Neural cell (in vitro differentiated cells): ENCODE measurements around the gene PEX7.

Experiments used
- CTCF ChIP-seq: fragments of 450-650 bp; IDR thresholded peaks from 2 replicates; pipeline ENCODE4 v1.5.1; 2014; ENCODE audit warnings: antibody characterized with exemption, mild to moderate bottlenecking, moderate library complexity; ENCODE audit not compliant: poor library complexity, severe bottlenecking
- EZH2 ChIP-seq: fragments of 200-600, 300-800 bp; shearing (Covaris generic), sonication (generic); IDR thresholded peaks from 2 replicates; pipeline ENCODE4 v1.6.1; 2014; ENCODE audit warnings: antibody characterized with exemption, low read length, borderline replicate concordance, mild to moderate bottlenecking; ENCODE audit not compliant: insufficient read depth, poor library complexity, severe bottlenecking
- MXI1 ChIP-seq: fragments of 450-650 bp; conservative IDR thresholded peaks from 2 replicates; pipeline ENCODE4 v1.6.1; 2014; ENCODE audit warnings: antibody characterized with exemption, mild to moderate bottlenecking; ENCODE audit not compliant: poor library complexity, severe bottlenecking
- POLR2AphosphoS5 ChIP-seq: IDR thresholded peaks from 2 replicates; pipeline ENCODE4 v1.6.1; 2012
- RAD21 ChIP-seq: fragments of 450-650 bp; conservative IDR thresholded peaks from 2 replicates; pipeline ENCODE4 v1.6.1; 2014; ENCODE audit warnings: antibody characterized with exemption, mild to moderate bottlenecking, moderate library complexity
- TAF1 ChIP-seq: IDR thresholded peaks from 2 replicates; pipeline ENCODE4 v1.6.1; 2012; ENCODE audit warnings: low read depth
- TF ChIP-seq, protein P1 (sequence below): IDR thresholded peaks from 2 replicates; pipeline ENCODE4 v1.6.1; 2012; ENCODE audit warnings: borderline replicate concordance

- TF ChIP-seq CTCF (no peak), EZH2 (no peak), MXI1 (no peak), POLR2AphosphoS5 (no peak), TAF1 (no peak), RAD21 (no peak)
- TF ChIP-seq, protein P1, sequence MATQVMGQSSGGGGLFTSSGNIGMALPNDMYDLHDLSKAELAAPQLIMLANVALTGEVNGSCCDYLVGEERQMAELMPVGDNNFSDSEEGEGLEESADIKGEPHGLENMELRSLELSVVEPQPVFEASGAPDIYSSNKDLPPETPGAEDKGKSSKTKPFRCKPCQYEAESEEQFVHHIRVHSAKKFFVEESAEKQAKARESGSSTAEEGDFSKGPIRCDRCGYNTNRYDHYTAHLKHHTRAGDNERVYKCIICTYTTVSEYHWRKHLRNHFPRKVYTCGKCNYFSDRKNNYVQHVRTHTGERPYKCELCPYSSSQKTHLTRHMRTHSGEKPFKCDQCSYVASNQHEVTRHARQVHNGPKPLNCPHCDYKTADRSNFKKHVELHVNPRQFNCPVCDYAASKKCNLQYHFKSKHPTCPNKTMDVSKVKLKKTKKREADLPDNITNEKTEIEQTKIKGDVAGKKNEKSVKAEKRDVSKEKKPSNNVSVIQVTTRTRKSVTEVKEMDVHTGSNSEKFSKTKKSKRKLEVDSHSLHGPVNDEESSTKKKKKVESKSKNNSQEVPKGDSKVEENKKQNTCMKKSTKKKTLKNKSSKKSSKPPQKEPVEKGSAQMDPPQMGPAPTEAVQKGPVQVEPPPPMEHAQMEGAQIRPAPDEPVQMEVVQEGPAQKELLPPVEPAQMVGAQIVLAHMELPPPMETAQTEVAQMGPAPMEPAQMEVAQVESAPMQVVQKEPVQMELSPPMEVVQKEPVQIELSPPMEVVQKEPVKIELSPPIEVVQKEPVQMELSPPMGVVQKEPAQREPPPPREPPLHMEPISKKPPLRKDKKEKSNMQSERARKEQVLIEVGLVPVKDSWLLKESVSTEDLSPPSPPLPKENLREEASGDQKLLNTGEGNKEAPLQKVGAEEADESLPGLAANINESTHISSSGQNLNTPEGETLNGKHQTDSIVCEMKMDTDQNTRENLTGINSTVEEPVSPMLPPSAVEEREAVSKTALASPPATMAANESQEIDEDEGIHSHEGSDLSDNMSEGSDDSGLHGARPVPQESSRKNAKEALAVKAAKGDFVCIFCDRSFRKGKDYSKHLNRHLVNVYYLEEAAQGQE = no peak
Measured at GRCh38 chr6:136890986-136891385, 68.6 kb downstream of the PEX7 start.
